ENCODE measurements around the gene CCDC175. TPM values are rescaled to one million over a fixed set of nuclear protein-coding genes. Genes with fewer than 3 reads are reported as not detected.
A peak's percentile ranks its signal among the peaks of the same experiment; 100 is the strongest.

CCDC175 gene
- total RNA-seq, 1 experiment from 2014 or later, result not detected

DNA sequence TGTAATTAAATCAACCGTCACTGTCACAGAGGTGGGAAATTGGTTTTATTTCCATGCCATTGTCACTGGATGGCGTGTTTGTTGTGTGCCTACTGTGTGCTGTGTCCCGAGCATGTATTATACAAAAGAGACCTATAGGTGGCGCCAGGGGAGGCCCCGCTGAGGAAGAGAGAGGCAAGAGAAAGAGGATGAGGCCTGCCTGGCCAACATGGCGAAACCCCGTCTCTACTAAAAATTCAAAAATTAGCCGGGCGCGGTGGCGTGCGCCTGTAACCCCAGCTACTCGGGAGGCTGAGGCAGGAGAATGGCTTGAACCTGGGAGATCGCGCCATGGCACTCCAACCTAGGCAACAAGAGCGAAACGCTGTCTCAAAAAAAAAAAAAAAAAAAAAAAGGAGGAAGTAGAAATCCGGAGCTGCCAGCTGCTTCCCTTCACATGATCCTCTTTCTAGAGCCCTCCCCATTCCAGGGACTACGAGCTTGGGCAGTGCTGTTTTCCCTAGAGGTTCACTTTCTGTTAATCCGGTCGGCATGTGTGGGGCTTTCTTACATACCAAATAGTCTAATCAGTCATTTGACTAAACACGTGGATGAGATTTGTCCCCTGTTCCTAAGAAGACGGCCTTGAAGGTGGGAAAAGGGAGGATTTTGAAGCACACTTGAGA is 6.4 kb upstream of the CCDC175 start:
- DNase-seq (ENCODE audit: low read depth, low spot score) (no peak), ATAC-seq (peak; percentile 53; the same call in 1 of the 2 replicates)
- H3K9me3 ChIP-seq (ENCODE audit: control insufficient read depth in 1 of 2, insufficient read depth in 1 of 2, low read depth in 1 of 2, low read length in 2 of 2), result no peaks in the 10 kb centered on the region
- H3K27me3 ChIP-seq (ENCODE audit: insufficient read depth, low read length), result no peaks in the 10 kb centered on the region
- H4K20me1 ChIP-seq (ENCODE audit: insufficient read depth), result no peaks in the 10 kb centered on the region
- no peak overlapping the region for H2AFZ ChIP-seq (ENCODE audit: low read depth, low read length, poor library complexity, severe bottlenecking)
- H3K36me3 ChIP-seq (ENCODE audit: control insufficient read depth in 1 of 2, insufficient read depth in 2 of 2, low read length in 2 of 2), result no peaks in the 10 kb centered on the region
- H3K4me1 ChIP-seq (ENCODE audit: control insufficient read depth in 1 of 2, insufficient read depth in 2 of 2, low read length in 2 of 2), result no peaks in the 10 kb centered on the region
- TF ChIP-seq, protein P1, sequence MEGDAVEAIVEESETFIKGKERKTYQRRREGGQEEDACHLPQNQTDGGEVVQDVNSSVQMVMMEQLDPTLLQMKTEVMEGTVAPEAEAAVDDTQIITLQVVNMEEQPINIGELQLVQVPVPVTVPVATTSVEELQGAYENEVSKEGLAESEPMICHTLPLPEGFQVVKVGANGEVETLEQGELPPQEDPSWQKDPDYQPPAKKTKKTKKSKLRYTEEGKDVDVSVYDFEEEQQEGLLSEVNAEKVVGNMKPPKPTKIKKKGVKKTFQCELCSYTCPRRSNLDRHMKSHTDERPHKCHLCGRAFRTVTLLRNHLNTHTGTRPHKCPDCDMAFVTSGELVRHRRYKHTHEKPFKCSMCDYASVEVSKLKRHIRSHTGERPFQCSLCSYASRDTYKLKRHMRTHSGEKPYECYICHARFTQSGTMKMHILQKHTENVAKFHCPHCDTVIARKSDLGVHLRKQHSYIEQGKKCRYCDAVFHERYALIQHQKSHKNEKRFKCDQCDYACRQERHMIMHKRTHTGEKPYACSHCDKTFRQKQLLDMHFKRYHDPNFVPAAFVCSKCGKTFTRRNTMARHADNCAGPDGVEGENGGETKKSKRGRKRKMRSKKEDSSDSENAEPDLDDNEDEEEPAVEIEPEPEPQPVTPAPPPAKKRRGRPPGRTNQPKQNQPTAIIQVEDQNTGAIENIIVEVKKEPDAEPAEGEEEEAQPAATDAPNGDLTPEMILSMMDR (IDR thresholded peaks at IDR 0.05 in 2 of 3, conservative IDR thresholded peaks at IDR 0.05 in 1 of 3; ENCODE audit: borderline replicate concordance in 1 of 3, insufficient read depth in 1 of 3, low read depth in 2 of 3, low read length in 2 of 3), result peak; percentile 13 to 56 (median 46); a peak in 5 of 6 replicates
- TF ChIP-seq EZH2phosphoT487 (IDR thresholded peaks at IDR 0.05; ENCODE audit: borderline replicate concordance) (no peak), ZFX (IDR thresholded peaks at IDR 0.05) (no peak), YY1 (IDR thresholded peaks at IDR 0.05; ENCODE audit: extremely low read depth, insufficient replicate concordance, low read depth, low read length) (no peak)
- no peaks in the 10 kb centered on the region for H3K9me2 ChIP-seq (ENCODE audit: insufficient read depth)
- no peak overlapping the region for H3K4me2 ChIP-seq (ENCODE audit: low read length)
- intact Hi-C loops (cut with micrococcal nuclease), result no loop called here
- H3K27ac ChIP-seq (ENCODE audit: low read depth, low read length), result no peak overlapping the region
- H3K9ac ChIP-seq (ENCODE audit: low read length), result no peak overlapping the region
- POLR2A ChIA-PET, result no interaction called here
- no TSS peak for BruUV-seq (replicated peaks)
- RAD21 ChIA-PET (ENCODE audit: low non-redundant PET in 1 of 2, low total read pairs in 2 of 2, uncharacterized antibody in 2 of 2, unreplicated experiment in 2 of 2), result no interaction called here
- CTCF ChIA-PET, result no interaction called here
- H3K4me3 ChIP-seq (replicated peaks in 1 of 2; ENCODE audit: low read depth in 1 of 2, low read length in 2 of 2), result no peak overlapping the region
- H3K79me2 ChIP-seq (ENCODE audit: insufficient read depth, low read length), result no peaks in the 10 kb centered on the region

DNA sequence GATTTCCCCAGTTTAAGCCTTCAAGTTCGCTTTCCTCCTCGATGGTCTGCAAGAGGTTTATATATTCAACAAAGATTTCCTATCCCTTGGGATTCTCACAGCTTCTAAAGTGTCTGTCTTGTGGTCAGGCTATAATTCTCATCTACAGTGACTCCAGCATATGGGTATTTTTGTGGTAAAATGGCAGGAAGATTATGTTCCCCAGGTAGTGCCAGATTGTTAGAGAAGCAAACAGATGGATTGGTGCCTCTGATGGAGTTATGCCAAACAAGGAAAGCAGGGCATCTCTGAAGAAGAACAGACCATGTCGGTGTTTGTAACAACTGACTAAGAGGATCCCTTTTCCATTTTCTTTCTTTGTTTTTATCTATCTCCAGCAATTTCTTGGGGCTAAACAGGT is 5.5 kb upstream of the CCDC175 start:
- DNase-seq (ENCODE audit: low read depth, low spot score) (no peak), ATAC-seq (no peak)
- TF ChIP-seq POLR2A (IDR thresholded peaks at IDR 0.05; ENCODE audit: borderline replicate concordance, extremely low read depth, insufficient read depth, insufficient read length) (no peak), JUND (IDR thresholded peaks at IDR 0.05) (no peak), TCF7L2 (IDR thresholded peaks at IDR 0.05; ENCODE audit: borderline replicate concordance, extremely low read depth, insufficient read depth, insufficient read length) (no peak), CBX3 (IDR thresholded peaks at IDR 0.05; ENCODE audit: low read depth) (no peak), YY1 (IDR thresholded peaks at IDR 0.05; ENCODE audit: extremely low read depth, insufficient replicate concordance, low read depth, low read length) (no peak), ZFX (IDR thresholded peaks at IDR 0.05) (no peak), FOSL1 (IDR thresholded peaks at IDR 0.05; ENCODE audit: low read depth) (no peak)
- TF ChIP-seq, protein P1 (IDR thresholded peaks at IDR 0.05 in 2 of 3, conservative IDR thresholded peaks at IDR 0.05 in 1 of 3; ENCODE audit: borderline replicate concordance in 1 of 3, insufficient read depth in 1 of 3, low read depth in 2 of 3, low read length in 2 of 3), result no peak
- no peaks in the 10 kb centered on the region for H3K27me3 ChIP-seq (ENCODE audit: insufficient read depth, low read length)
- H3K9me2 ChIP-seq (ENCODE audit: insufficient read depth), result no peaks in the 10 kb centered on the region
- intact Hi-C loops (cut with micrococcal nuclease), result no loop called here
- BruUV-seq (replicated peaks), result no TSS peak
- ChIA-PET POLR2A (no interaction called here), RAD21 (ENCODE audit: low non-redundant PET in 1 of 2, low total read pairs in 2 of 2, uncharacterized antibody in 2 of 2, unreplicated experiment in 2 of 2) (interaction anchor here in 1 of 2 experiments (0.7 kb wide), 1 partner anchor 75 kb away, joined by 4 read pairs; no protein-coding TSS in a partner anchor), CTCF (no interaction called here)
- no peaks in the 10 kb centered on the region for H3K4me1 ChIP-seq (ENCODE audit: control insufficient read depth in 1 of 2, insufficient read depth in 2 of 2, low read length in 2 of 2)
- H3K9me3 ChIP-seq (ENCODE audit: control insufficient read depth in 1 of 2, insufficient read depth in 1 of 2, low read depth in 1 of 2, low read length in 2 of 2), result no peaks in the 10 kb centered on the region
- no peak overlapping the region for H3K4me3 ChIP-seq (replicated peaks in 1 of 2; ENCODE audit: low read depth in 1 of 2, low read length in 2 of 2)
- no peaks in the 10 kb centered on the region for H4K20me1 ChIP-seq (ENCODE audit: insufficient read depth)
- H3K79me2 ChIP-seq (ENCODE audit: insufficient read depth, low read length), result no peaks in the 10 kb centered on the region
- no peak overlapping the region for H3K4me2 ChIP-seq (ENCODE audit: low read length)
- H3K9ac ChIP-seq (ENCODE audit: low read length), result no peak overlapping the region
- no peak overlapping the region for H3K27ac ChIP-seq (ENCODE audit: low read depth, low read length)
- H2AFZ ChIP-seq (ENCODE audit: low read depth, low read length, poor library complexity, severe bottlenecking), result no peak overlapping the region
- no peaks in the 10 kb centered on the region for H3K36me3 ChIP-seq (ENCODE audit: control insufficient read depth in 1 of 2, insufficient read depth in 2 of 2, low read length in 2 of 2)

Data from HCT116 (cell line).